NCI-H128 (cell line): ENCODE data around the gene ARHGEF7.
A peak's percentile ranks its signal among the peaks of the same experiment; 100 is the strongest.

Experiments
- DNase-seq: peaks from one replicate; lab custom pipeline; 2025; ENCODE audit not compliant: unreplicated experiment; lab: John Stamatoyannopoulos, UW

Gene ARHGEF7

DNA sequence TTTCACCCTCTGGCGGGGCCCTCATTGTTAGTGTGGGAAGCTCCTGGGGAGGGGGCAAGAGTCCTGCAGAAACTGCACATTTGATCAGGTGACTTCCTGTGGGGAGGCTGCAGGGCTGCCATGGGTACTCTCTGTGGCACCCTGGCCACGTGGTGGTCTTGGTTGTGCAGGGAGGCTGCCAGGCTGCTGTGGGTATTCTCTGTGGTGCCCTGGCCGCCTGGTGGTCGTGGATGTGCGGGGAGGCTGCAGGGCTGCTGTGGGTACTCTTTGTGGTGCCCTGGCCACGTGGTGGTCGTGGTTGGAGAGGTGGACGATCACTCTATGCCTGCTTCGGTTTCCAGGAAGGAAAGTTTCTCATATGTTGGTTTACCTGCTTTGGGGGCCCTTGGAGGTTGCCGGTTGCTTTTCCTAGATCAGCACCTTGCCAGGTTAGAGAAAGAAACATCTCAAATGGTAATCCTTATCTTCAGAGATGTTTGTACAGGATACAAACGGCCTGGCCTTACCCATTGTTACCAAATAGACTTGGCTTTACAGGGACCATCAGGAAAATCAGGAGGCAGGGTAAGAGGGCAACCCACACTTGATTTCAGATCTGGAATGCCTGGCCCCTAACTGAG is 228.2 kb downstream of the ARHGEF7 start:
- no peak for DNase-seq

DNA sequence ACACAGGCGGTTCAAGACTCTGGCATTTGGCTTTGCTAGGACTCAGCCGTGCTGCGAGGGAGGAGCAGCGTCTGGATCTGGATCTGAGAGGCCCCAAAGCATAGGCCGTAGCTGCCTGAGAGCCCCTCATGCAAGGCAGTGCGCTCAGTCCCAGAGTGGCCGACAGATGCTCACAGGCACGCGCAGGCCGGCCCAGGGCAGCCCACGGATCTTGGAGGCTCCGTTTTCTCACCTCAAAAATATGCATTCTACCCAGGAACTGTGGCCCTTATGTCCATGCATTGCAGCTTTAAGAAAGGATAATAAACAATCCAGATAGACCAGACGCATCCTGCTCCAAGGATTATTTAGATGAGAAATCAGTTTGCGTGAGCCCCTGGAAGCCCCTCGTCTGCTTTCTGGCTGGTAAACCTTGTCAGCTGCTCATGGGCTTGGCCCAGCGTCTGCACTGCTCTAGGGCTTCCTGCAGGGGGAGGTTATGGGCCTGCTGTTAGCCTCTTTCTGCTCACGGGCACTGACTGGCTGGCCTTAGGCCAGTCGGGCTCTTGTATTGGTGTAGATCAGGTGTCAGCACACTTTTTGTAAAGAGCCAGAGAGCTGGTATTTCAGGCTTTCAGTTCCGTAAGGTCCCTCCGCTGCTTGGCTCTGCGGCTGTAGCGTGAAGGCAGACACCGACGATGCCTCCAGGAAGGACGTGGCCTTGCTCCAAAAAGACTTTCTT is 229.5 kb downstream of the ARHGEF7 start:
- DNase-seq: peak; percentile 54

DNA sequence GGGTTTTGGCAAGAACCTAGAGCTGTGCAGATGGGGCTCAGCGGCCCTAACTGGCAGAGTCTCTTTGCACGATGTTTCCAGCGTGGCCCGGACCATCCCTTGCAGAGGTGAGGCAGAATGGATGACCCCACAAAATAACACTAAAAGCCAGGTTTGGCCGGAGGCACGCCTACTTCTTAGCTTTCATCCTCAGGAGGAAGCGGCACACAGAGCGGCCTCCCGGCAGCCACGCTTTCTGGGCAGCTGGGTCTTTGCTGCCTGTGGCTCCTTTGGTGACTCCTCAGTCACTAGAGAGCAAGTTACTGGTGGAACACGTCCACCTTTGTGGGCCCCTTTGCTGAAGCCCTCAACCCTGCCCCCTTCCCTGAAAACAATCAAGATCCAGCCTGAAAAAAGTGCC is 230.6 kb downstream of the ARHGEF7 start:
- DNase-seq: no peak

DNA sequence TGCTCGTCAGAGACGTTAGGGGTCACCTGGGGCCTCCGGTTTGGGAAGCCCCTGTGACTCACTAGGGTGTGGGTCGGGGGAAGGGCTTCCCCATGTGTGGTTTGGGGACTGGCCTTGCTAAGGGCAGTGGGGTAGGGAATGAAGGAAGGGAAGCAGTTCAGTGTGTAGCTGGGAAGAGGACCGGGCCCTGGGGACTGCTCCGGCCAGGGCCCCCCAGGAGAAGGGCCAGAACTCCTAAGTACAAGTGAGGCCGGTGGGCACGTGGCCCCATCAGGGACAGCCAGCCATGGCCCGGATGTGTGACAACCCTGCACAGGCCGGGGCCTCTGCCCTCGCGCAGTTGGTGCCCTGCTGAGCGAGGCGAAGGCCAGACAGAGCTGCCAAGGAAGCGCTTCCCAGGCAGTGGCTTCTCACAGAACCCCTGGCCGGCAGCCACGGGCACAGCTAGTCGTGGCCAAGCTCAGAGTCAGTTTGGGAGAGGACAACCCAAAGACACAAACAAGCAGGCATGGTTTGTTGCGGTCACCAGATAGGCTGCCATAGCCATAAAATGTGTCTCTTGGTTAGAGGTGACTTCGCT is 231.1 kb downstream of the ARHGEF7 start:
- no peak for DNase-seq

DNA sequence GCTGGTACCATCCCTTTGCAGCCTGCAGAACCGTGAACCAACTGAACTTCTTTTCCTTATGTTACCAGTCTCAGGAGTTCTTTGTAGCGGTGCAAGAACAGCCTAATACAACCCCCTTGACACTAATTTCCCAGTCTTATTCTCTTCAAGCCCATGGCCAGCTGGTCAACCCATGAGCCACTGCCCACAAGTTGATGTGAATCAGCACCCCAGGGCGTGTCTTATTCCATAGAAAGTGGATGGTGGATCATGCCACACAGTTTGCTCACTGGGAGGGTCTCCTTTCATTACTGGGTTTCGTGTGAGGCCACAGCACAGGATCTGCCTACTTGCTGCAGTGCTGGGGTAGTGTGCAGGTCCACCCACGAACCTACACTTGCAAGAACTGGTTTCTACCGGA is 232.3 kb downstream of the ARHGEF7 start:
- DNase-seq: no peak

DNA sequence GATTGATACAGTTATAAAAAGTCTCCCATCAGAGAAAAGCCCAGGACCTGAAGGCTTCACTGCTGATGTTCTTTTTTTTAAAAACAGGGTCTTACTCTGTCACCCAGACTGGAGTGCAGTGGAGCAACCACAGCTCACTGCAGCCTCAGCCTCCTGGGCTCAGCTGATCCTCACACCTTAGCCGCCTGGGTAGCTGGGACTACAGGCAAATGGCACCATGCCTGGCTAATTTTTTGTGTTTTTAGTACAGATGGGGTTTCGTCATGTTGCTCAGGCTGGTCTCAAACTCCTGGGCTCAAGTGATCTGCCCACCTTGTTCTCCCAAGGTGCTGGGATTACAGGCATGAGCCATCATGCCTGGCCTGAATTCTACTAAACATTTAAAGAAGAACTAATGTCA is 238.4 kb downstream of the ARHGEF7 start:
- no peak for DNase-seq

DNA sequence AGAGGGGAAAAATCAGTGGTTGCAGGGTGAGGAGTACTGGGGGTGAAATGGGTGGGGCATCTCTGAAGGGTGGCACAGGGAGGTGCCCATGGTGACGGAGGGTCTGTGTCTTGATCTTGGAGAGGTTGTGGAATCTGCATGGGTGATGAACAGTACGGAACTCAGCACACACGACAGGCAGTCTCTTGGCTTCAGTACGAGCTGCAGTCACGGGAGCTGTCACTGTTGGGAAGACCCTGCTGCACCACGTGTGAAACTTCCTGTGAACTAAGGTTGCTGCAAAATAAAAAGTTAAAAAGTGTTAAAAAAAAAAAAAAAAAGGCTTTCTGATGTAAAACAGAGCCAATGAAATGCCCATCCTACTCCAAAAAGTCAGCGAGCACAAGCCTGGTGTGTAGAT is 239.7 kb downstream of the ARHGEF7 start:
- no peak for DNase-seq
